ENCODE results near the gene KRTAP29-1.

The KRTAP29-1 gene

DNA sequence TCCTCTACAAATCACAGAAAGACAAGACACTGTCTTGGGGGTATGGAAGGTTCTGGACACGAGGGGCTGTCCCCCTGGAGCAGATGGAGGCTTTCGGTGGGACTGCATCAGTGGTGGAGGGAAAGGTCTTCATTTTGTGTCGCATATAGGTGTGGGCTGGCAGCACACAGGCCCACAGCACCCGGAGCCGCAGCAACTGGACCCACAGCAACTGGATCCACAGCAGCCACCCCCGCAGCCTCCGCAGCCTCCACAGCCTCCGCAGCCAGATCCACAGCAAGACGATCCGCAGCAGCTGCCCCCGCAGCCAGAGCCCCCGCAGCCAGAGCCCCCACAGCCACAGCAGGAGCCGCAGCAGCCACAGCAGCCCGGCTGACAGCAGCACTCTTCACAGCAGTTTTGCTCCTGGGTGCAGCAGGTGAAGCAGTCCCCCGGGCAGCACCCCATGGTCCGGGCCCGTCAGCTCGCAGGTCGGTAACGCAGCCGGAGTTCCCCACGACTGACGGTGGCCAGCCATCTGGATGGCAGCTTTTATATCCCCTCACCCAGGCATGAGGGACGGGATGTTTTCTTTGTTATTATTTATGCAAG lies 12.6 kb upstream of the KRTAP29-1 start, which contains the start of gene KRTAP17-1:
TSS of gene KRTAP17-1 (minus strand) at position 507 of the 591 bp plus-strand sequence. CDS start at position 447, 60 bp downstream.
- TF ChIP-seq NFIC (IDR thresholded peaks at IDR 0.05) (no peak), USF1 (IDR thresholded peaks at IDR 0.05) (no peak), ZBTB7A (IDR thresholded peaks at IDR 0.05; ENCODE audit: low read depth) (no peak), CREB1 (IDR thresholded peaks at IDR 0.05; ENCODE audit: low read depth) (no peak), YY1 (IDR thresholded peaks at IDR 0.05; ENCODE audit: low read depth) (no peak), MAX (IDR thresholded peaks at IDR 0.05) (no peak), RAD21 (IDR thresholded peaks at IDR 0.05; ENCODE audit: low read depth) (no peak), EGR1 (IDR thresholded peaks at IDR 0.05) (no peak), TAF1 (IDR thresholded peaks at IDR 0.05; ENCODE audit: low read depth) (no peak), FOXM1 (IDR thresholded peaks at IDR 0.05; ENCODE audit: borderline replicate concordance, low read depth) (no peak), EP300 (IDR thresholded peaks at IDR 0.05; ENCODE audit: borderline replicate concordance) (no peak), CEBPB (IDR thresholded peaks at IDR 0.05) (no peak)
- TF ChIP-seq, protein P1, sequence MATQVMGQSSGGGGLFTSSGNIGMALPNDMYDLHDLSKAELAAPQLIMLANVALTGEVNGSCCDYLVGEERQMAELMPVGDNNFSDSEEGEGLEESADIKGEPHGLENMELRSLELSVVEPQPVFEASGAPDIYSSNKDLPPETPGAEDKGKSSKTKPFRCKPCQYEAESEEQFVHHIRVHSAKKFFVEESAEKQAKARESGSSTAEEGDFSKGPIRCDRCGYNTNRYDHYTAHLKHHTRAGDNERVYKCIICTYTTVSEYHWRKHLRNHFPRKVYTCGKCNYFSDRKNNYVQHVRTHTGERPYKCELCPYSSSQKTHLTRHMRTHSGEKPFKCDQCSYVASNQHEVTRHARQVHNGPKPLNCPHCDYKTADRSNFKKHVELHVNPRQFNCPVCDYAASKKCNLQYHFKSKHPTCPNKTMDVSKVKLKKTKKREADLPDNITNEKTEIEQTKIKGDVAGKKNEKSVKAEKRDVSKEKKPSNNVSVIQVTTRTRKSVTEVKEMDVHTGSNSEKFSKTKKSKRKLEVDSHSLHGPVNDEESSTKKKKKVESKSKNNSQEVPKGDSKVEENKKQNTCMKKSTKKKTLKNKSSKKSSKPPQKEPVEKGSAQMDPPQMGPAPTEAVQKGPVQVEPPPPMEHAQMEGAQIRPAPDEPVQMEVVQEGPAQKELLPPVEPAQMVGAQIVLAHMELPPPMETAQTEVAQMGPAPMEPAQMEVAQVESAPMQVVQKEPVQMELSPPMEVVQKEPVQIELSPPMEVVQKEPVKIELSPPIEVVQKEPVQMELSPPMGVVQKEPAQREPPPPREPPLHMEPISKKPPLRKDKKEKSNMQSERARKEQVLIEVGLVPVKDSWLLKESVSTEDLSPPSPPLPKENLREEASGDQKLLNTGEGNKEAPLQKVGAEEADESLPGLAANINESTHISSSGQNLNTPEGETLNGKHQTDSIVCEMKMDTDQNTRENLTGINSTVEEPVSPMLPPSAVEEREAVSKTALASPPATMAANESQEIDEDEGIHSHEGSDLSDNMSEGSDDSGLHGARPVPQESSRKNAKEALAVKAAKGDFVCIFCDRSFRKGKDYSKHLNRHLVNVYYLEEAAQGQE (IDR thresholded peaks at IDR 0.05; ENCODE audit: low read depth): no peak

- TF ChIP-seq TCF12 (IDR thresholded peaks at IDR 0.05; ENCODE audit: low read depth): no peak
- no peak for TF ChIP-seq NFIC (IDR thresholded peaks at IDR 0.05)
- no peak for TF ChIP-seq MAX (IDR thresholded peaks at IDR 0.05)
- TF ChIP-seq TEAD4 (IDR thresholded peaks at IDR 0.05): no peak
- TF ChIP-seq EGR1 (IDR thresholded peaks at IDR 0.05): no peak
- no peak for TF ChIP-seq TAF1 (IDR thresholded peaks at IDR 0.05; ENCODE audit: low read depth)
- no peak for TF ChIP-seq USF1 (IDR thresholded peaks at IDR 0.05)
These were observed 8.5 kb upstream of the KRTAP29-1 start for GRCh38 chr17:41311111-41311510.

DNA sequence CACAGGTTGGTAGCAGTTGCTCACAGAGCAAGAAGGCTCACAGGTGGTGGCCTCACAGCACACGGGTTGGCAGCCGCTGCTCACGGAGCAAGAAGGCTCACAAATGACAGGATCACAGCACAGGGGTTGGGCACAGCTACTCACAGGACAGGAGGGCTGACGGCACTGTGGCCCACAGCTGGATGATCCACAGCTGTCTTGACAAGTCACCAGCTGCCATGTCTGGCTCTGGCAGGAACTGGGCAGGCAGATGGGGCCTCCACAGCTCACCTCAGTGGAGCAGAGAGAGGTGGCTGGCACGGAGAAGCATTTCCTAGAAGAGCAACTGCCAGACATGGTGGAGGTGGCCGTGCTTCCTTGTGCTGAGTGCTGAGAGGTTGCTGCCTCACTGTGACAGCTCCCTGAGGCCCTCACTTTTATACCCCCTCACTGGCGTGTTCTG lies 6.3 kb upstream of the KRTAP29-1 start, which contains the start of gene KRTAP16-1:
TSS of gene KRTAP16-1 (minus strand) at position 392 of the 442 bp plus-strand sequence. CDS start at position 336, 56 bp downstream.
- TF ChIP-seq TEAD4 (IDR thresholded peaks at IDR 0.05) (no peak), CEBPB (IDR thresholded peaks at IDR 0.05) (no peak), EP300 (IDR thresholded peaks at IDR 0.05; ENCODE audit: borderline replicate concordance) (no peak), USF1 (IDR thresholded peaks at IDR 0.05) (no peak), EGR1 (IDR thresholded peaks at IDR 0.05) (no peak), MAX (IDR thresholded peaks at IDR 0.05) (no peak), TAF1 (IDR thresholded peaks at IDR 0.05; ENCODE audit: low read depth) (no peak), YY1 (IDR thresholded peaks at IDR 0.05; ENCODE audit: low read depth) (no peak), FOXM1 (IDR thresholded peaks at IDR 0.05; ENCODE audit: borderline replicate concordance, low read depth) (no peak), RAD21 (IDR thresholded peaks at IDR 0.05; ENCODE audit: low read depth) (no peak), NFIC (IDR thresholded peaks at IDR 0.05) (no peak), CREB1 (IDR thresholded peaks at IDR 0.05; ENCODE audit: low read depth) (no peak), TCF12 (IDR thresholded peaks at IDR 0.05; ENCODE audit: low read depth) (no peak), ZBTB7A (IDR thresholded peaks at IDR 0.05; ENCODE audit: low read depth) (no peak)
- TF ChIP-seq, protein P1 (IDR thresholded peaks at IDR 0.05; ENCODE audit: low read depth): no peak

DNA sequence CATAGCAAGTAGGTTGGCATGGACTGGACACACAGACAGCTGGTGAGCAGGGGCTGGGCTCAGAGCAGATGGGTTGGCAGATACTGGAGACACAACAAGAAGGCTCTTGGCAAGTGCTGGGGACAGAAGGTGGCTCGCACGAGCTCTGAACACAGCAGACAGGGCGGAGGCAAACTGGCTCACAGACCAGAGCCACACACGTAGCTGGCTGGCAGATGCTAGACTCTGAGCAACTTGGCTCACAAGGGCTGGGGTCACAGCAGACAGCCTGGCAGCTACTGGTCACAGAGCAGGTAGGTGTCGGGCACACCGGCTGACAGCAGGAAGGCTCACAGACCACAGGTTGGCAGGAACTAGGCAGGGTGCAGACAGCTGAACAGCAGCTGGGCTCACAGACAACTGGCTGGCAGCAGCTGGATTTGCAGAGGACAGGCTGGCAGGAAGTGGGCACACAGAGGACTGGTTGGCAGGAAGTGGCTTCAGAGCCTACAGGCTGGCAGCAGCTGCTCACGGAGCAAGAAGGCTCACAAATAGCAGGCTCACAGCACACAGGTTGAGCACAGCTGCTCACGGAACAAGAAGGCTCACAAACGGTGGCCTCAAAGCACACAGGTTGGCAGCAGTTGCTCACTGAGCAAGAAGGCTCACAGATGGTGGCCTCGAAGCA lies 5.7 kb upstream of the KRTAP29-1 start:
- no peak for TF ChIP-seq MAX (IDR thresholded peaks at IDR 0.05)
- TF ChIP-seq NFIC (IDR thresholded peaks at IDR 0.05): no peak
- TF ChIP-seq FOXM1 (IDR thresholded peaks at IDR 0.05; ENCODE audit: borderline replicate concordance, low read depth): no peak
- no peak for TF ChIP-seq EP300 (IDR thresholded peaks at IDR 0.05; ENCODE audit: borderline replicate concordance)
- TF ChIP-seq, protein P1 (IDR thresholded peaks at IDR 0.05; ENCODE audit: low read depth): no peak
- TF ChIP-seq TCF12 (IDR thresholded peaks at IDR 0.05; ENCODE audit: low read depth): no peak
- no peak for TF ChIP-seq EGR1 (IDR thresholded peaks at IDR 0.05)
- TF ChIP-seq YY1 (IDR thresholded peaks at IDR 0.05; ENCODE audit: low read depth): no peak
- no peak for TF ChIP-seq ZBTB7A (IDR thresholded peaks at IDR 0.05; ENCODE audit: low read depth)
- TF ChIP-seq CEBPB (IDR thresholded peaks at IDR 0.05): no peak
- no peak for TF ChIP-seq USF1 (IDR thresholded peaks at IDR 0.05)
